Loucy (cell line): ENCODE results near the gene PPP2R5C.

Experiments
- CTCF ChIP-seq: fragments of 200-600 bp; sonication (generic); conservative IDR thresholded peaks from 2 replicates; pipeline ENCODE4 v1.5.1; 2014; ENCODE audit warnings: mild to moderate bottlenecking, antibody characterized with exemption, low read length
- EZH2phosphoT487 ChIP-seq: fragments of 200-600 bp; IDR thresholded peaks from 2 replicates; pipeline ENCODE4 v1.6.1; 2018; ENCODE audit warnings: antibody characterized with exemption, mild to moderate bottlenecking, moderate library complexity, borderline replicate concordance

GRCh38 chr14:101920271-101920670 lies 158.8 kb downstream of the PPP2R5C start:
- TF ChIP-seq CTCF (no peak), EZH2phosphoT487 (no peak)
